ENCODE results near the gene CLNK.

GRCh38 chr4:10437735-10438134 is 246.8 kb downstream of the CLNK start:
- TF ChIP-seq CTCF (IDR thresholded peaks at IDR 0.05), result no peak
- no peak for TF ChIP-seq POLR2A (IDR thresholded peaks at IDR 0.05)
